HG02884 (cell line): ENCODE data around the gene DDC.

Experiments used
- ATAC-seq: cut with Tn5 transposase; IDR thresholded peaks from one replicate; pipeline ENCODE4 v1.9.1; 2021; ENCODE audit warnings: mild to moderate bottlenecking, moderate library complexity; ENCODE audit not compliant: unreplicated experiment

DDC gene

DNA sequence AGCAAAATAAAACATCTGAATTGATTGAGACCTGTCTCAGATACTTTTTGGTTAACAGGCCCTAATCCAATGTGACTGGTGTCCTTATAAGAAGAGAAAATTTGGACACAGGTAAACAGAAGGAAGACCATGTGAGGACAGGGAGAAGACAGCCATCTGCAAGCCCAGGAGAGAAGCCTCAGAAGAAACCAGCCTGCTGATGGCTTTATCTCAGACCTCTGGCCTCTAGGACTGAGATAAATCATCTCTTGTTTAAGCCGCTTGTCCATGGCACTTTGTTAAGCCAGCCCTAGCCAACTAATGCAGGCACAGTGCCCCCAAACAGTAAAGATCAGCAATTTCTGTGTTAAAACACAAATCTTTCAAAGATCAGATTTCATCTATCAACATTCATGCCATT lies 73.3 kb downstream of the DDC start:
- no peak for ATAC-seq

DNA sequence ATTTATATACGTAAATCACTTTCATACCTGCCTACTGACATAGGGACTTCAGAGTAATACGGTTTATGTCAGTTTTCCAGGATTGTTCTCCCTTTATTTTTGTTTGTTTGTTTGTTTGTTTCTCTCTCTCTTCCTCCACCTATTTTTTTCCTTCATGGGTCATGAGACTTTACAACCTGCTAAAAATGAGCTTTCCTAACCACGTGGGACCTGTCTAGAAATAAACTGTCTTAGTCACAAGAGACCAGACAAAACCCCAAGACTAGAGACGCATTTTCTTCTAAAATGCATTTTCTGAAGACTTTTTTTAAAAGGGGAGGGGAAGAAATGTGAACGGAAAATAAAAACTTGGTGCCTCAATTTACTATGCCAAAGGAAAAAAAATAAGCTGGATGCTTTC lies 74.0 kb downstream of the DDC start:
- no peak for ATAC-seq

GRCh38 chr7:50488379-50488778 lies 76.8 kb downstream of the DDC start:
- ATAC-seq = no peak

DNA sequence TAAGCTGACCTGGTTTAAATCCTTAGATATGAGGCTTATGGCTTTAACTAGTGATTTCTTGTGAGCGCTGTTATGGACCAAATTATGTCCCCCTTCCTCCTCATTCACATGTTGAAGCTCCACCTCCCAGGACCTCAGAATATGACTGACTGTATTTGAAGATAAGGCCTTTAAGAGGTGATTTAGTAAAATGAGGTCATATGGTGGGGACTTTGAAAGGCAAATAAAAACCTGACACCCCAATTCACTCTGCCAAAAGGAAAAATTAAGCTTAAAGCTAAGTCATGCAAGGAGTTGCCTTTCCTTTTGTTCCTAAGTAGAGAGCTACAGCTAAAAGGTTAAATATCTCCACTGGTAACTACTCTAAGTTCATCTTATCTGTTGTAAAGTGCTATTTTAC lies 78.7 kb downstream of the DDC start:
- ATAC-seq = no peak

GRCh38 chr7:50481867-50482266 lies 83.3 kb downstream of the DDC start:
- no peak for ATAC-seq

DNA sequence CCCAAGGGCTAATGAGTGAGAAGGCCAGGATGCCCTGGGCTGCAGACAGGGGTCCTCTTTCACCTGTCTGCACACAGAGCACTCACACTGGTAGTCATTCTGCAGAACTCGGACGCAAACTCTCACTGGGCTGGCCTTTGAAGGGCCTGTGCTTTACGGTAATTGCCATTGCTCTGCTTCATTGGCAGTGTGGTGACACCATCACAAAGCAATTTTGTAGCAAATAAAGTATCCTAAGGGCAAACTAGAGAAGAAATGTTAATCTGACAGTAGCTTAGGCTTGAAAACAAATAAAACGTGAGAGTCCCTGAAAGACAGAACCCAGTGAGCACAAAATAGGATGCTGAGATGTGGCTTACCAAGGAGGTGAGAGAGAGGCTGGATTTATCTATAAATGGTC lies 84.4 kb downstream of the DDC start:
- ATAC-seq = no peak

DNA sequence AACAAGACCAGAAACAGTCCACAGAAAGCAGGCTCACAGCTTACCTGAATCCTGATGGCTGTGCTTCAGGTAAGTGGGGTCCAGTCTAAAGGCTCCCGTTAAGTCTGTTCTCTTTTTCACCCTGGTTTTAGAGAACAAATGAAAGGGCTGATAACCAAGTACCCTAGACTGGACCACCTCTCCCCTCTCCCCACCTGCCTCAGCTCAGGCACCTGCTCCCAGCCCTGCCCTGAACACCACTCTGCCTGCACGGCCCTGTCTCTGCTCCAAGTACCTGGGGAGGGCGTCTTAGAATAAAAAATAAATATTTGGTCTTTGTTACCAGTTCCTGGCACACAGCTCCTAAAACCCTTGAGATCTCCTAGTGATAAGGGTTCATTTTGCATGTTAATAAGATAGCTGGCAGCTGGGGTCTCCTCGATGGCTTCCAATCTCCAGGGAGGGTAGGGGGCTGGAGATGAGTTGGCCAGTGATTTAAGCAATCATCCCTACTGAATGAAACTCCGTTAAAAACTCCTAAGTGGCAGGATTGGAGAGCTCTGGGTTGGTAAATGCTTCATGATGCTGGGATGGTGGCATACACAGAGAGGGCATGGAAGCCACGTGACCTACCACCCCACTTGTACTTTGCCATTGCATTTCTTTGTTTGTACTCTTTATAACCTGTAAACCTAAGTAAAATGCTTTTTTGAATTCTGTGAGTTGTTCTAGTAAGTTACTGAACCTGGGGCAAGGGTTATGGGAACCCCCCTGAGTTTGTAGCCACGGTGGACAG lies 85.3 kb downstream of the DDC start:
- ATAC-seq = no peak

DNA sequence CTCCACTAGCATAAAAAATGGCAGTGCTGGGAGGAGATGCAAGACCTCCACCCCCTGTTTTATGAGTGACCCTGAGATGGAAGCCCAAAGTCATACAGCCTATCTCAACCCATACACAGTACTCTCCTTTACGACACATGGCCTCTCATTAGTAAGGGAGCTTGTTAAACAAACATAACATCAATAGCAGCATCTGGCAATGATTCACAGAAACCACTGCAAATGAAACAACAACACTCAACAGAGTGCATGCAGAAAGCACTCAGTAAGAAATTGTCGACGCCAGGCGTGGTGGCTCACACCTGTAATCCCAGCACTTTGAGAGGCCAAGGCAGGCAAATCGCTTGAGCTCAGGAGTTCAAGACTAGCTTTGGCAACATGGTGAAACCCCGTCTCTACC lies 87.6 kb downstream of the DDC start:
- ATAC-seq = no peak

- ATAC-seq = no peak
Measured at GRCh38 chr7:50476953-50477625, 88.1 kb downstream of the DDC start.

DNA sequence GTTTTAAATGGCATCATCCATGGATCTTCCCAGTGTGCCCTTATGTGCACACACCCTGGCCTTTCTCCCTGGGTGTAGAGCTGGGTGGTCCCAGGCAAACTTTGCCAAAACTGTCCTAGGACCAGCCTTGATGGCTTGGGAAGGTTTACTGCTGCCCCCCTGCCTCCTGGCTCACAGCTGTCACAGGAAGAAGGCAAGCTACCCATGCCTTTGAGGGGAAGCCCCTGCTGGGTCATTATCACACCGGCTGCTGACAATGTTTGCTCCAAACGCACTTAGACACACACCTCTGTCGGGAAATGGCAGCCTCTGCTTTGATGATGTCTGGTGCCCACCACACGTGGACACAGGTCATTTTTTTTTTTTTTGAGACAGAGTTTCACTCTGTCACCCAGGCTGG lies 89.9 kb downstream of the DDC start:
- no peak for ATAC-seq

DNA sequence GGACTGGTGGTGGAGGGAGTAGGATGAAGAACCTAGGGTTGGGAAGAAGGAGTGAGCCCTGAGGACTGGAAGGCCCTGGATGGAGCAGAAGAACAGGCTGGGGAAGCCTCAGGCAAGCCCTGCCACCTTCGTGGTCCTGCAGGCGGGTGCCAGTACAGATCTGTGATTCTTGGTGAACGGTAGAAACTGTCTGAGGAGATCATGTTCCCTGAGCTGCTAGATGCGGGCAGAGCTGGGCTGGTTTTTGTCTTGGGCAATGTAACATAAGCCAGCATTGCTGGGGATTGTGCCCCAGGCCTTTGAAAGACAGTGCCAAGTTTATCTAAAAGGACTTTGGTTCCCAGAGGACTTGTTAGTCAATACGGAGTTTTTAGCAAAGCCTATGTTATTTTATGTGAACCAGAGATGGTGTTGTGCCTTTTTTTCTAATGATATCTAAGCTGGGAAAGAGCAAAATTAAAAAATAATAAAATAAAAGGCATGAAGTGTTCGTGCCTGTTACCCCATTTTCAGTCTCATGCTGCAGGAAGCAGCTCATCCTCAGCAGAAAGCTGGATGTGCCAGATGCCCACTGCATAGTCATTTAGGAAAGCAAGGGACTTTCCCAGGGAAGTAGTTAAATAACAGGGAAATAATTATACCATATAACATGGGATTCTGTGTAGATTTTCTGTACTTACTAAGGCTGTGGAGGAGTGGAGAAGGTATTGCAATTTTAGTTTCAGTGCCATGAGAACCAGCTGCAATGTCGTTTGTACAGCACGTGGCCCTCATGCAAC lies 90.6 kb downstream of the DDC start:
- ATAC-seq = no peak

GRCh38 chr7:50473531-50473930 lies 91.7 kb downstream of the DDC start:
- no peak for ATAC-seq

DNA sequence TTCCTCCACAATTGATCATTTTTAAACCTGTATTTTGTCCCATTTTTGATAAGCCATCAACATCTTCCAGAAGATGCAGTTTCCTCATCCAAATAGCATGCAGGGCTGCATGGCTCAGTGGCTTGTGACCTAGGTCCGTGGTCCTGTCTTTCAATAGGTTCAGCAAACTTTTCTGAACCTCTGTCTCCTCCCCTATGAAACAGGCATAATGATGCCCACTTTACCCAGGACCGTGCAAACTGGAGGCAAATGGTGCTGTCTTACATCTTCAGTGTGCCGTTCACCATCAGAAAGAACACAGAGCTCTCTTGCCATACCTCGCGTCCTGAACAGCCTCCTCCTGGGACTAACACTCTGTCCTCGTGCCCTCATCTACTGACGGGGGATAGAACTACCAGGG lies 92.8 kb downstream of the DDC start:
- ATAC-seq = no peak

DNA sequence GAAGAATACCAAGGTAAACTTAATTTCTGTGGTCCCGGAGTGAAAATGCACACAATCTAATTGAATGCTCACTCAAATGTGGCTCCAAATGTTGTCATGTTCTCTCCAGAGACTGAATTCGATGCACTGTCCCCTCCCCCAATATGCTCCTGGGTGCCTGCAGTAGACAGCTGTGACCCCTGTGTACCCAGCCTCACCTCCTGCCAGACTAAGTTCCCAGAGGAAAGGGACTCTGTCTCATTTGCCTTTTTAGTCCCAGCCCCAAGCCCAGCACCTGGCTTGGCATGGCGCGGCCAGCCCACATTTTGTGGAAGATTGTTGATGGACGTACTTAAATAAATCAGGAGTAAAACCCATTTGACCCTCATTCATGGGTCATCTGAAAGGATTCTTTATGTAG lies 93.2 kb downstream of the DDC start:
- ATAC-seq = no peak

- ATAC-seq = no peak
Measured at GRCh38 chr7:50470250-50471163, 94.7 kb downstream of the DDC start.

DNA sequence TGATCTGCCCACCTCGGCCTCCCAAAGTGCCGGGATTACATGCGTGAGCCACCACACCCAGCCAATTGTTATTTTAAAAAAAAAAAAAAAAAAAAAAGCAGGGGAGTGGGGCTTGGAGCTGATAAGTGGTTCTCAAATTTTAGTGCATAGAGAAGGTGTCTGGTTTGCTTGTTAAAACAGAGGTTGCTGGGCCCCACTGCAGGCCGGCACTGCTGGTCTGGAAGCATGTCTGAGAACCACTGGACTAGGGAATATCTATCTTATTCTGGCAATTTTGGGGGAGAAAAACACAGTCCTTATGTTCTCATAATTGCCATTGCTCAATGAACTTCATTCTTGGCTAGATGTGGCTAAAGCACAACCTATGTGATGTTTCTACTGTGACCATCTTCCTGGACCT lies 96.0 kb downstream of the DDC start:
- no peak for ATAC-seq

DNA sequence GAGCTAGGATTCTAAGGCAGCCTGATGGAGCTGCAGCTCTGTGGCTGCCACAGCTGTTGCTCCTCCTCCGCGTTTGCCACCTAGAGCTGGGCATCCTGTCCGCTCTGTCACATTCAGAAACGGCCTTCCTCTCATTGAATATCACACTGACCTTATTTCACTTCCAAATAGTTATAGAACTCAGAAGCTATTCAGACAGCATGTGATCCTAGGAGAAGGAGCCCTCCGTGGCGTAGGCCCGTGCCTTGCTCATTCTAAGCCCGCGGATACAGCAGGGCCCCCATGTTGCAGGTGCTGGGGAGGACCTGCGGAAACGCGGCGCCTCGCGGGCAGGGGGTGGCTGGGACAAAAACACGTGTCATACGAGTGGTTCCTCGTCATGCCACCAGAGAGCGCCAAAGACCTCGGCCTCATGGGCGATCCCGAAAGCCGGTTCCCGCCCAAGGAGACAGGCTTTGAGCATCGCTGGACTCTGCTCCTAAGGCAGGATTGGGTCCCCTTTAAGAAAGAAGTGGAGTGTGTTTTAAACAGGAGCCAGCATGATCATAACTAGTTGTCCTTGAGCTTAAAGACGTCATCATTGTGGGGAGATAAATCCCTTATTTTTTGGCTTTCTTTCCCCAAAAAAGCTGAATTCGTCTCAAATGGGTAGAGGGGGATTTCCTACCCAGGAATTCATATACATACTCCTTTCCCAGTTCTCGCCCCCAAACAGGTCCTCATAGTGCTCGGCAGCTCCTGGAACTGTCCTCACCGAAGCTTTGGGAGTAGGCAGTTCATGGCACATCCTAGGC lies 97.2 kb downstream of the DDC start:
- peak; percentile 85 for ATAC-seq

- no peak for ATAC-seq
Measured at GRCh38 chr7:50466815-50467585, 98.2 kb downstream of the DDC start.

DNA sequence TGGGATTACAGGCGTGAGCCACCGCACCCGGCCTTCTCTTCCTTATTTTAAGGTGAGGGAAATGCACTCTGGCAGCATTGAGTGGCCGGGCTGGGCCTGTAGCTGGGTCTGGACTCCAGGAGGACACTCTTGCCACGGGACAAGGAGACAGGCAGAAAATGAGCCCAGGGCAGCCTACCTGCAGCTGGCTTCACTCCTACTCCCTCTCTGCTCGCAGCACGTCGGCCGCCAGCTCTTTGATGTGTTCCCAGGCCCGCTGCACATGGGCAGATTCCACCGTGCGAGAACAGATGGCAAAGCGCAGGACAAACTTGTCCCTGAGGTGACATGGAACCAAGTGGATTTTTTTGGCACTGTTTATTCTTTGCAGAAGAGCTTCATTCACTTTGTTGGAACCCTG lies 102.2 kb downstream of the DDC start:
- no peak for ATAC-seq
